Endothelial cell (in vitro differentiated cells): ENCODE measurements around the gene ANKRD10. TPM values are rescaled to one million over a fixed set of nuclear protein-coding genes. Genes with fewer than 3 reads are reported as not detected.
A peak's percentile ranks its signal among the peaks of the same experiment; 100 is the strongest.

Experiments
- DNase-seq: peaks from one replicate; pipeline ENCODE4 v3.0.0; 2021; ENCODE audit warnings: low spot score
- H3K27ac Mint-ChIP-seq: one replicate; pipeline ENCODE4 v1.8.0; 2021; ENCODE audit warnings: mixed read lengths, inconsistent platforms; ENCODE audit not compliant: unreplicated experiment
- H3K27me3 Mint-ChIP-seq: one replicate; pipeline ENCODE4 v1.8.0; 2021; ENCODE audit warnings: mild to moderate bottlenecking, moderate library complexity, mixed read lengths, inconsistent platforms; ENCODE audit not compliant: unreplicated experiment
- H3K36me3 Mint-ChIP-seq: one replicate; pipeline ENCODE4 v1.8.0; 2021; ENCODE audit warnings: mild to moderate bottlenecking, low read depth, mixed read lengths, inconsistent platforms; ENCODE audit not compliant: unreplicated experiment
- H3K4me1 Mint-ChIP-seq: one replicate; pipeline ENCODE4 v1.8.0; 2021; ENCODE audit warnings: mild to moderate bottlenecking, mixed read lengths, inconsistent platforms; ENCODE audit not compliant: unreplicated experiment
- H3K4me3 Mint-ChIP-seq: one replicate; pipeline ENCODE4 v1.8.0; 2021; ENCODE audit warnings: mild to moderate bottlenecking, mixed read lengths, inconsistent platforms; ENCODE audit not compliant: unreplicated experiment
- H3K9me3 Mint-ChIP-seq: one replicate; pipeline ENCODE4 v1.8.0; 2021; ENCODE audit warnings: mixed read lengths, inconsistent platforms; ENCODE audit not compliant: unreplicated experiment
- CTCF ChIP-seq: fragments of 200-600 bp; sonication (generic); IDR thresholded peaks from one replicate; pipeline ENCODE4 v1.5.0; 2021; ENCODE audit warnings: antibody characterized with exemption; ENCODE audit not compliant: unreplicated experiment
- total RNA-seq: library from RNA; stranded (reverse); fragmentation: NEBNext Ultra II Directional; extraction: Animal tissue kit (Norgen Biotek cat#: 25700); gene quantifications from one replicate; pipeline ENCODE4 v1.2.1, GENCODE V29; 2021; ENCODE audit not compliant: unreplicated experiment

Gene ANKRD10
- total RNA-seq, 1 donor from 2014 or later: 160 TPM

GRCh38 chr13:110884517-110884916 lies 30.4 kb downstream of the ANKRD10 start:
- no peak overlapping the region for H3K4me3 Mint-ChIP-seq
- H3K4me1 Mint-ChIP-seq: peaks cover 42% of the 10 kb centered on the region
- no peak for TF ChIP-seq CTCF
- H3K9me3 Mint-ChIP-seq: no peaks in the 10 kb centered on the region
- no peak for DNase-seq
- H3K36me3 Mint-ChIP-seq: no peaks in the 10 kb centered on the region
- peaks cover 2% of the 10 kb centered on the region for H3K27me3 Mint-ChIP-seq
- peak overlapping the region; percentile 28 for H3K27ac Mint-ChIP-seq

- Mint-ChIP-seq H3K27me3 (peaks cover 2% of the 10 kb centered on the region), H3K4me1 (peaks cover 35% of the 10 kb centered on the region), H3K4me3 (no peak overlapping the region), H3K36me3 (no peaks in the 10 kb centered on the region), H3K9me3 (no peaks in the 10 kb centered on the region), H3K27ac (no peak overlapping the region)
- DNase-seq: no peak
- TF ChIP-seq CTCF: no peak
These were observed 31.3 kb downstream of the ANKRD10 start for GRCh38 chr13:110883542-110883941.

GRCh38 chr13:110882972-110883371 lies 31.9 kb downstream of the ANKRD10 start:
- H3K27me3 Mint-ChIP-seq: peaks cover 2% of the 10 kb centered on the region
- H3K9me3 Mint-ChIP-seq: no peaks in the 10 kb centered on the region
- no peak overlapping the region for H3K4me3 Mint-ChIP-seq
- no peak for DNase-seq
- no peak overlapping the region for H3K27ac Mint-ChIP-seq
- no peak for TF ChIP-seq CTCF
- H3K4me1 Mint-ChIP-seq: peaks cover 29% of the 10 kb centered on the region
- H3K36me3 Mint-ChIP-seq: no peaks in the 10 kb centered on the region

GRCh38 chr13:110881839-110882627 lies 32.8 kb downstream of the ANKRD10 start:
- H3K4me3 Mint-ChIP-seq: no peak overlapping the region
- H3K27me3 Mint-ChIP-seq: peaks cover 2% of the 10 kb centered on the region
- TF ChIP-seq CTCF: no peak
- no peak overlapping the region for H3K27ac Mint-ChIP-seq
- DNase-seq: no peak
- H3K4me1 Mint-ChIP-seq: peaks cover 25% of the 10 kb centered on the region
- H3K9me3 Mint-ChIP-seq: no peaks in the 10 kb centered on the region
- no peaks in the 10 kb centered on the region for H3K36me3 Mint-ChIP-seq

- H3K27me3 Mint-ChIP-seq: peaks cover 2% of the 10 kb centered on the region
- DNase-seq: no peak
- H3K27ac Mint-ChIP-seq: no peak overlapping the region
- peaks cover 16% of the 10 kb centered on the region for H3K4me1 Mint-ChIP-seq
- H3K36me3 Mint-ChIP-seq: no peaks in the 10 kb centered on the region
- TF ChIP-seq CTCF: no peak
- H3K9me3 Mint-ChIP-seq: no peaks in the 10 kb centered on the region
- H3K4me3 Mint-ChIP-seq: no peak overlapping the region
These were observed 34.2 kb downstream of the ANKRD10 start for GRCh38 chr13:110880627-110881026.
